Endodermal cell (in vitro differentiated cells): ENCODE measurements around the gene TNFAIP6. TPM values are rescaled to one million over a fixed set of nuclear protein-coding genes. Genes with fewer than 3 reads are reported as not detected.

Experiments
- DNase-seq: peaks from one replicate; pipeline ENCODE4 v3.0.0-alpha.2; 2017
- H3K27ac ChIP-seq: 2 replicates; pipeline ENCODE4 v1.5.1; 2013; ENCODE audit warnings: mild to moderate bottlenecking, low read depth, low read length, moderate library complexity
- H3K27me3 ChIP-seq: 2 replicates; pipeline ENCODE4 v1.6.1; 2013; ENCODE audit warnings: mild to moderate bottlenecking, low read length, moderate library complexity; ENCODE audit not compliant: insufficient read depth, control insufficient read depth, poor library complexity, severe bottlenecking
- H3K36me3 ChIP-seq: 2 replicates; pipeline ENCODE4 v1.7.0; 2013; ENCODE audit warnings: mild to moderate bottlenecking, low read length, moderate library complexity; ENCODE audit not compliant: control insufficient read depth, insufficient read depth
- H3K4me1 ChIP-seq: one replicate; pipeline ENCODE4 v1.7.0; 2013; ENCODE audit warnings: low read length; ENCODE audit not compliant: control insufficient read depth, insufficient read depth
- H3K4me3 ChIP-seq: 2 replicates; pipeline ENCODE4 v1.5.1; 2013; ENCODE audit warnings: mild to moderate bottlenecking, low read length, moderate library complexity
- H3K9ac ChIP-seq: 2 replicates; pipeline ENCODE4 v1.6.1; 2013; ENCODE audit warnings: mild to moderate bottlenecking, low read length, moderate library complexity; ENCODE audit not compliant: poor library complexity, severe bottlenecking; ENCODE audit errors: extremely low read depth
- H3K9me3 ChIP-seq: 2 replicates; pipeline ENCODE4 v1.6.1; 2013; ENCODE audit warnings: mild to moderate bottlenecking, low read length, moderate library complexity; ENCODE audit not compliant: control insufficient read depth
- H3K27ac Mint-ChIP-seq: 2 replicates; pipeline ENCODE4 v1.8.0; 2020; ENCODE audit warnings: mixed read lengths
- H3K27me3 Mint-ChIP-seq: 2 replicates; pipeline ENCODE4 v1.8.0; 2021; ENCODE audit warnings: mild to moderate bottlenecking, mixed read lengths; ENCODE audit not compliant: insufficient read depth
- H3K36me3 Mint-ChIP-seq: 2 replicates; pipeline ENCODE4 v1.8.0; 2020; ENCODE audit warnings: low read depth, mixed read lengths
- H3K4me1 Mint-ChIP-seq: 2 replicates; pipeline ENCODE4 v1.8.0; 2020; ENCODE audit warnings: mixed read lengths
- H3K4me3 Mint-ChIP-seq: 2 replicates; pipeline ENCODE4 v1.8.0; 2020; ENCODE audit warnings: mild to moderate bottlenecking, moderate library complexity, mixed read lengths
- H3K9me3 Mint-ChIP-seq: 2 replicates; pipeline ENCODE4 v1.8.0; 2020; ENCODE audit warnings: mild to moderate bottlenecking, mixed read lengths
- CTCF ChIP-seq: fragments of 200-600 bp; sonication (generic); conservative IDR thresholded peaks from 2 replicates; pipeline ENCODE4 v1.5.0; 2021; ENCODE audit warnings: antibody characterized with exemption, mild to moderate bottlenecking
- WGBS, 2 experiments: methylation state at CpG; one replicate each; pipeline versions ENCODE4 v1.1.5 to v1.1.7; 2013; ENCODE audit warnings: missing lambda C conversion rate in 2 of 2, mixed read lengths in 1 of 2; ENCODE audit not compliant: insufficient coverage in 1 of 2, insufficient read length in 1 of 2; 5-methylcytosine and 5-hydroxymethylcytosine counted together
- total RNA-seq, 2 donors: library from RNA; stranded (reverse); fragmentation: NEBNext Ultra II Directional in 1 of 2; extraction: Animal tissue kit (Norgen Biotek cat#: 25700) in 1 of 2; gene quantifications; 2 replicates in 1 of 2; 3 replicates in 1 of 2; pipeline ENCODE4 v1.2.1, GENCODE V29; 2021

The TNFAIP6 gene
- total RNA-seq, 2 donors from 2014 or later: not detected

GRCh38 chr2:151363709-151364108 is 6.3 kb downstream of the TNFAIP6 start:
- Mint-ChIP-seq H3K4me3 (no peak overlapping the region), H3K27me3 (no peaks in the 10 kb centered on the region), H3K9me3 (no peaks in the 10 kb centered on the region), H3K36me3 (no peaks in the 10 kb centered on the region), H3K4me1 (no peaks in the 10 kb centered on the region), H3K27ac (no peak overlapping the region)
- no peak for DNase-seq
- no peak for TF ChIP-seq CTCF
- H3K4me3 ChIP-seq: no peak overlapping the region
- 92 to 96% methylated on average over 6 to 8 of the region's 8 CpGs for WGBS, 2 experiments
- no peak overlapping the region for H3K27ac ChIP-seq
- no peaks in the 10 kb centered on the region for H3K36me3 ChIP-seq
- H3K9me3 ChIP-seq: no peaks in the 10 kb centered on the region
- H3K4me1 ChIP-seq: no peaks in the 10 kb centered on the region
- no peak overlapping the region for H3K9ac ChIP-seq
- no peaks in the 10 kb centered on the region for H3K27me3 ChIP-seq

- Mint-ChIP-seq H3K27ac (no peak overlapping the region), H3K9me3 (no peaks in the 10 kb centered on the region), H3K36me3 (no peaks in the 10 kb centered on the region), H3K4me1 (no peaks in the 10 kb centered on the region), H3K4me3 (no peak overlapping the region), H3K27me3 (no peaks in the 10 kb centered on the region)
- Histone ChIP-seq H3K36me3 (no peaks in the 10 kb centered on the region), H3K9me3 (no peaks in the 10 kb centered on the region), H3K27ac (no peak overlapping the region), H3K27me3 (no peaks in the 10 kb centered on the region), H3K4me3 (no peak overlapping the region), H3K9ac (no peak overlapping the region), H3K4me1 (no peaks in the 10 kb centered on the region)
- WGBS, 2 experiments: 86% methylated on average over 2 of the region's 2 CpGs; no CpG with 5 or more reads in 1 of the 2 experiments
- TF ChIP-seq CTCF: no peak
- DNase-seq: no peak
These were observed 10.2 kb downstream of the TNFAIP6 start for GRCh38 chr2:151367571-151367970.

- no peaks in the 10 kb centered on the region for H3K36me3 ChIP-seq
- H3K4me3 ChIP-seq: no peak overlapping the region
- H3K9ac ChIP-seq: no peak overlapping the region
- no peak for TF ChIP-seq CTCF
- no peak overlapping the region for H3K27ac Mint-ChIP-seq
- H3K4me1 Mint-ChIP-seq: no peaks in the 10 kb centered on the region
- 86 to 94% methylated on average over 2 of the region's 3 CpGs for WGBS, 2 experiments
- no peaks in the 10 kb centered on the region for H3K9me3 ChIP-seq
- no peak for DNase-seq
- H3K36me3 Mint-ChIP-seq: no peaks in the 10 kb centered on the region
- no peaks in the 10 kb centered on the region for H3K27me3 Mint-ChIP-seq
- H3K4me3 Mint-ChIP-seq: no peak overlapping the region
- H3K27me3 ChIP-seq: no peaks in the 10 kb centered on the region
- no peaks in the 10 kb centered on the region for H3K9me3 Mint-ChIP-seq
- H3K4me1 ChIP-seq: no peaks in the 10 kb centered on the region
- H3K27ac ChIP-seq: no peak overlapping the region
These were observed 17.0 kb downstream of the TNFAIP6 start for GRCh38 chr2:151374436-151374835.
